Neural progenitor cell (in vitro differentiated cells): ENCODE measurements around the gene PGK2. TPM values are rescaled to one million over a fixed set of nuclear protein-coding genes. Genes with fewer than 3 reads are reported as not detected.

ENCODE experiments used
- DNase-seq: peaks from one replicate; pipeline ENCODE4 v3.0.0-alpha.2; 2016; ENCODE audit warnings: low spot score
- H2AFZ ChIP-seq: fragments of 200-600 bp; sonication (generic); replicated peaks from 2 replicates; pipeline ENCODE4 v1.6.1; 2016; ENCODE audit warnings: antibody characterized with exemption
- H3F3A ChIP-seq: fragments of 200-600 bp; sonication (generic); 2 replicates; pipeline ENCODE4 v1.6.1; 2016; ENCODE audit warnings: antibody characterized with exemption, low read depth
- H3K27ac ChIP-seq: fragments of 200-600 bp; sonication (generic); 2 replicates; pipeline ENCODE4 v1.5.1; 2016; ENCODE audit warnings: mild to moderate bottlenecking
- H3K27me3 ChIP-seq: fragments of 200-600 bp; sonication (generic); 2 replicates; pipeline ENCODE4 v1.6.1; 2016; ENCODE audit warnings: mild to moderate bottlenecking, moderate library complexity
- H3K36me3 ChIP-seq: fragments of 200-600 bp; sonication (generic); 2 replicates; pipeline ENCODE4 v1.5.1; 2016
- H3K4me1 ChIP-seq: fragments of 200-600 bp; sonication (generic); 2 replicates; pipeline ENCODE4 v1.6.1; 2016; ENCODE audit warnings: mixed run types
- H3K4me2 ChIP-seq: fragments of 200-600 bp; sonication (generic); 2 replicates; pipeline ENCODE4 v1.6.1; 2016
- H3K4me3 ChIP-seq: fragments of 200-600 bp; sonication (generic); 2 replicates; pipeline ENCODE4 v1.5.1; 2016
- H3K79me2 ChIP-seq: fragments of 200-600 bp; sonication (generic); 2 replicates; pipeline ENCODE4 v1.6.1; 2016; ENCODE audit warnings: low read depth
- H3K9ac ChIP-seq: fragments of 200-600 bp; sonication (generic); 2 replicates; pipeline ENCODE4 v1.6.1; 2016
- H3K9me3 ChIP-seq: fragments of 200-600 bp; sonication (generic); 2 replicates; pipeline ENCODE4 v1.5.1; 2016; ENCODE audit warnings: low read depth
- H4K20me1 ChIP-seq: fragments of 200-600 bp; sonication (generic); 2 replicates; pipeline ENCODE4 v1.6.1; 2016; ENCODE audit warnings: low read depth
- H3K27ac Mint-ChIP-seq: 3 replicates; pipeline ENCODE4 v1.8.0; 2021; ENCODE audit warnings: mixed read lengths
- H3K27me3 Mint-ChIP-seq: 2 replicates; pipeline ENCODE4 v1.8.0; 2022; ENCODE audit warnings: low read depth, mild to moderate bottlenecking, inconsistent platforms, moderate library complexity, mixed read lengths; ENCODE audit not compliant: insufficient read depth
- H3K36me3 Mint-ChIP-seq: 3 replicates; pipeline ENCODE4 v1.8.0; 2021; ENCODE audit warnings: mixed read lengths
- H3K4me1 Mint-ChIP-seq: 3 replicates; pipeline ENCODE4 v1.8.0; 2021; ENCODE audit warnings: mixed read lengths
- H3K4me3 Mint-ChIP-seq: 3 replicates; pipeline ENCODE4 v1.8.0; 2021; ENCODE audit warnings: mild to moderate bottlenecking, moderate library complexity, mixed read lengths
- H3K9me3 Mint-ChIP-seq: 3 replicates; pipeline ENCODE4 v1.8.0; 2020; ENCODE audit warnings: mixed read lengths
- EZH2 ChIP-seq: fragments of 200-600 bp; sonication (generic); IDR thresholded peaks from 2 replicates; pipeline ENCODE4 v1.6.1; 2017; ENCODE audit warnings: antibody characterized with exemption, mild to moderate bottlenecking, moderate library complexity
- EZH2phosphoT487 ChIP-seq: fragments of 200-600 bp; sonication (generic); IDR thresholded peaks from 2 replicates; pipeline ENCODE4 v1.6.1; 2017; ENCODE audit warnings: antibody characterized with exemption
- total RNA-seq: library from RNA; depleted of rRNA; stranded (reverse); fragments of >200 nt; gene quantifications from 2 replicates; pipeline ENCODE4 v1.2.3, GENCODE V29; 2015; ENCODE audit warnings: low replicate concordance
- TF ChIP-seq, protein P1 (sequence below): fragments of 200-600 bp; sonication (generic); IDR thresholded peaks from 2 replicates; pipeline ENCODE4 v1.5.1; 2017; ENCODE audit warnings: antibody characterized with exemption, mild to moderate bottlenecking

PGK2 gene
- total RNA-seq, 1 donor from 2014 or later: not detected

- no peak overlapping the region for H3K4me3 ChIP-seq
- no peaks in the 10 kb centered on the region for H3K36me3 ChIP-seq
- H3K27ac Mint-ChIP-seq: no peak overlapping the region
- no peaks in the 10 kb centered on the region for H3K4me1 Mint-ChIP-seq
- H3K9me3 ChIP-seq: no peaks in the 10 kb centered on the region
- H3K4me1 ChIP-seq: no peaks in the 10 kb centered on the region
- H3K27ac ChIP-seq: no peak overlapping the region
- H3K4me3 Mint-ChIP-seq: no peak overlapping the region
- no peaks in the 10 kb centered on the region for H3K27me3 Mint-ChIP-seq
- no peaks in the 10 kb centered on the region for H3K36me3 Mint-ChIP-seq
- no peaks in the 10 kb centered on the region for H3K79me2 ChIP-seq
- no peak for DNase-seq
- no peak overlapping the region for H3K4me2 ChIP-seq
- no peak for TF ChIP-seq EZH2phosphoT487
- TF ChIP-seq, protein P1, sequence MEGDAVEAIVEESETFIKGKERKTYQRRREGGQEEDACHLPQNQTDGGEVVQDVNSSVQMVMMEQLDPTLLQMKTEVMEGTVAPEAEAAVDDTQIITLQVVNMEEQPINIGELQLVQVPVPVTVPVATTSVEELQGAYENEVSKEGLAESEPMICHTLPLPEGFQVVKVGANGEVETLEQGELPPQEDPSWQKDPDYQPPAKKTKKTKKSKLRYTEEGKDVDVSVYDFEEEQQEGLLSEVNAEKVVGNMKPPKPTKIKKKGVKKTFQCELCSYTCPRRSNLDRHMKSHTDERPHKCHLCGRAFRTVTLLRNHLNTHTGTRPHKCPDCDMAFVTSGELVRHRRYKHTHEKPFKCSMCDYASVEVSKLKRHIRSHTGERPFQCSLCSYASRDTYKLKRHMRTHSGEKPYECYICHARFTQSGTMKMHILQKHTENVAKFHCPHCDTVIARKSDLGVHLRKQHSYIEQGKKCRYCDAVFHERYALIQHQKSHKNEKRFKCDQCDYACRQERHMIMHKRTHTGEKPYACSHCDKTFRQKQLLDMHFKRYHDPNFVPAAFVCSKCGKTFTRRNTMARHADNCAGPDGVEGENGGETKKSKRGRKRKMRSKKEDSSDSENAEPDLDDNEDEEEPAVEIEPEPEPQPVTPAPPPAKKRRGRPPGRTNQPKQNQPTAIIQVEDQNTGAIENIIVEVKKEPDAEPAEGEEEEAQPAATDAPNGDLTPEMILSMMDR: no peak
- H2AFZ ChIP-seq: no peak overlapping the region
- no peaks in the 10 kb centered on the region for H3F3A ChIP-seq
- no peaks in the 10 kb centered on the region for H3K27me3 ChIP-seq
- no peaks in the 10 kb centered on the region for H3K9me3 Mint-ChIP-seq
- H3K9ac ChIP-seq: no peak overlapping the region
- H4K20me1 ChIP-seq: no peaks in the 10 kb centered on the region
These were observed 4.4 kb downstream of the PGK2 start for GRCh38 chr6:49782725-49783124.

GRCh38 chr6:49782293-49782692, 4.8 kb downstream of the PGK2 start:
- no peaks in the 10 kb centered on the region for H4K20me1 ChIP-seq
- H3K4me2 ChIP-seq: no peak overlapping the region
- TF ChIP-seq, protein P1: no peak
- TF ChIP-seq EZH2phosphoT487 (no peak), EZH2 (no peak)
- H3K4me3 Mint-ChIP-seq: no peak overlapping the region
- H3F3A ChIP-seq: no peaks in the 10 kb centered on the region
- H3K9ac ChIP-seq: no peak overlapping the region
- no peaks in the 10 kb centered on the region for H3K36me3 ChIP-seq
- no peak overlapping the region for H2AFZ ChIP-seq
- no peaks in the 10 kb centered on the region for H3K9me3 ChIP-seq
- H3K9me3 Mint-ChIP-seq: no peaks in the 10 kb centered on the region
- no peak for DNase-seq
- H3K4me3 ChIP-seq: no peak overlapping the region
- H3K27me3 ChIP-seq: no peaks in the 10 kb centered on the region
- H3K27ac ChIP-seq: no peak overlapping the region
- no peaks in the 10 kb centered on the region for H3K27me3 Mint-ChIP-seq
- no peak overlapping the region for H3K27ac Mint-ChIP-seq
- no peaks in the 10 kb centered on the region for H3K4me1 ChIP-seq
- H3K36me3 Mint-ChIP-seq: no peaks in the 10 kb centered on the region
- no peaks in the 10 kb centered on the region for H3K4me1 Mint-ChIP-seq
- no peaks in the 10 kb centered on the region for H3K79me2 ChIP-seq

DNA sequence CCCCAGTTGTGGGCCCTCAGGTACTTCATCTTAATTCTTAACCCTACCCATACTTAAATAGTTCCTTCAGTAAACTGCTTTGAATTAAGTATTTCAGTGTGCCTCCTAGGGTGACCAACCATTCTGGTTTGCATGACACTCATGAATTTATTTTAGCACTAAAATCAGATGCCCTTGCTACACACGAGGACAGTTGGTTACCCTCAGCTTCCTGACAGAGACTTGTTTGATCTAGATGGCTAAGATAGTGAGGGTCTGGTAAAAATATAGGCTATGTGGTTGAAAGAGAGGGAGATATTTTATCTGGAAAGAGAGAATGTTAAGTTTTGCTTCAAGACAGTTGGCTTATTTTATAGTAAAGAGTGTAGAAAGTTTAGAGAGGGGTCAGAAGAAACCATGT, 10.6 kb downstream of the PGK2 start:
- H3K4me3 ChIP-seq: no peak overlapping the region

More for the DNA sequence above, 10.6 kb downstream of the PGK2 start:
- Histone ChIP-seq H3K36me3 (no peaks in the 10 kb centered on the region), H3K4me1 (no peaks in the 10 kb centered on the region), H3K9ac (no peak overlapping the region), H4K20me1 (no peaks in the 10 kb centered on the region), H3K9me3 (no peaks in the 10 kb centered on the region), H3K4me2 (no peak overlapping the region), H3K27ac (no peak overlapping the region), H3K79me2 (no peaks in the 10 kb centered on the region), H2AFZ (peak overlapping the region; percentile 38), H3K27me3 (no peaks in the 10 kb centered on the region), H3F3A (no peaks in the 10 kb centered on the region)
- no peak overlapping the region for H3K4me3 Mint-ChIP-seq
- no peaks in the 10 kb centered on the region for H3K36me3 Mint-ChIP-seq
- TF ChIP-seq EZH2 (no peak), EZH2phosphoT487 (no peak)
- TF ChIP-seq, protein P1: no peak
- no peak overlapping the region for H3K27ac Mint-ChIP-seq
- H3K9me3 Mint-ChIP-seq: no peaks in the 10 kb centered on the region
- DNase-seq: no peak
- H3K27me3 Mint-ChIP-seq: no peaks in the 10 kb centered on the region
- no peaks in the 10 kb centered on the region for H3K4me1 Mint-ChIP-seq
